Stimulated activated CD4-positive, alpha-beta T cell treated with anti-CD3 and anti-CD28 coated beads, TNF-alpha, amount 100 ng/mL, for 48 hours (primary cell): ENCODE measurements around the gene DCANP1.
"Not testable (repeated sequence)": the region's sequence is repeated elsewhere in the genome, so short reads cannot be mapped to it uniquely, and the experiment has no call there.

ENCODE experiments used
- DNase-seq, 3 donors: peaks; one replicate each; pipeline ENCODE4 v3.0.0-alpha.2; 2020; ENCODE audit warnings: low read depth in 3 of 3

DCANP1 gene

GRCh38 chr5:135447298-135447929 lies at the start of gene DCANP1:
Gene DCANP1 (minus strand): TSS chr5:135447348. CDS start chr5:135447108, 240 bp downstream.
- DNase-seq: no peak

GRCh38 chr5:135495531-135495930 lies 48.4 kb upstream of the DCANP1 start:
- not testable (repeated sequence) for DNase-seq

- no peak for DNase-seq
Observed at GRCh38 chr5:135494196-135494595, 47.0 kb upstream of the DCANP1 start.

- no peak for DNase-seq
Observed at GRCh38 chr5:135493406-135494180, 46.4 kb upstream of the DCANP1 start.

GRCh38 chr5:135492319-135492626 lies 45.1 kb upstream of the DCANP1 start:
- no peak for DNase-seq

GRCh38 chr5:135491552-135492318 lies 44.6 kb upstream of the DCANP1 start:
- DNase-seq: no peak

- DNase-seq: no peak
Observed at GRCh38 chr5:135491038-135491551, 43.9 kb upstream of the DCANP1 start.

- no peak for DNase-seq
Observed at GRCh38 chr5:135490245-135491037, 43.3 kb upstream of the DCANP1 start.

- DNase-seq: no peak
Observed at GRCh38 chr5:135489466-135490244, 42.5 kb upstream of the DCANP1 start.

- no peak for DNase-seq
Observed at GRCh38 chr5:135488727-135489465, 41.7 kb upstream of the DCANP1 start.

GRCh38 chr5:135487839-135488514 lies 40.8 kb upstream of the DCANP1 start:
- no peak for DNase-seq

- DNase-seq: no peak
Observed at GRCh38 chr5:135487037-135487395, 39.9 kb upstream of the DCANP1 start.

GRCh38 chr5:135486131-135487036 lies 39.2 kb upstream of the DCANP1 start:
- DNase-seq: no peak

GRCh38 chr5:135484674-135485086 lies 37.5 kb upstream of the DCANP1 start:
- DNase-seq: no peak

- DNase-seq: no peak
Observed at GRCh38 chr5:135483254-135483653, 36.1 kb upstream of the DCANP1 start.

GRCh38 chr5:135482381-135482933 lies 35.3 kb upstream of the DCANP1 start:
- DNase-seq: no peak

- DNase-seq: no peak
Observed at GRCh38 chr5:135481909-135482311, 34.8 kb upstream of the DCANP1 start.

- DNase-seq: no peak
Observed at GRCh38 chr5:135481387-135481786, 34.2 kb upstream of the DCANP1 start.
